AG04450 (cell line): ENCODE data around the gene MYH10. TPM values are rescaled to one million over a fixed set of nuclear protein-coding genes. Genes with fewer than 3 reads are reported as not detected.

Source experiments
- CTCF ChIA-PET: fragments of 300-600, 350-600 bp; formaldehyde crosslinking; extraction: SDS; loops from one replicate; lab custom pipeline; 2022; ENCODE audit warnings: antibody characterized with exemption, inconsistent platforms; lab: Charles Lee
- POLR2A ChIA-PET: fragments of 350-600 bp; formaldehyde crosslinking; extraction: SDS; loops from one replicate; lab custom pipeline; 2021; ENCODE audit warnings: antibody characterized with exemption, inconsistent platforms; lab: Yijun Ruan, JAX
- DNase-seq: peaks from one replicate; pipeline ENCODE4 v3.0.0-alpha.2; 2011; ENCODE audit warnings: low read depth, low spot score
- H3K27ac ChIP-seq: one replicate; pipeline ENCODE4 v1.5.1; 2012; ENCODE audit warnings: low read depth, low read length, control low read depth
- H3K27me3 ChIP-seq: one replicate; pipeline ENCODE4 v1.6.0; 2012; ENCODE audit warnings: low read length; ENCODE audit not compliant: control insufficient read depth, insufficient read depth
- H3K4me3 ChIP-seq: 2 replicates; pipeline ENCODE4 v1.5.1; 2011; ENCODE audit warnings: mild to moderate bottlenecking, low read depth, low read length, control low read depth
- H3K9me3 ChIP-seq: 2 replicates; pipeline ENCODE4 v1.5.1; 2012; ENCODE audit warnings: low read length; ENCODE audit not compliant: control insufficient read depth, insufficient read depth
- polyA plus RNA-seq: library from polyadenylated mRNA; depleted of rRNA; stranded (reverse); fragments of >200 nt; gene quantifications from 2 replicates; pipeline ENCODE4 v1.2.3, GENCODE V29; 2011
- TF ChIP-seq, protein P1 (sequence below): IDR thresholded peaks from 2 replicates; pipeline ENCODE4 v1.5.1; 2011; ENCODE audit warnings: low read depth, low read length, control low read depth, inconsistent platforms

MYH10 gene
- polyA plus RNA-seq, 1 experiment, result 103 TPM

- no peak overlapping the region for H3K4me3 ChIP-seq
- DNase-seq, result no peak
- H3K9me3 ChIP-seq, result no peaks in the 10 kb centered on the region; the same call in 1 of the 2 replicates
- CTCF ChIA-PET, result interaction anchor here (1.0 to 2.1 kb wide), 2 partner anchors 78 to 297 kb away, joined by 3 to 5 read pairs; no protein-coding TSS in a partner anchor
- H3K27ac ChIP-seq, result peak overlapping the region; percentile 84
- TF ChIP-seq, protein P1, sequence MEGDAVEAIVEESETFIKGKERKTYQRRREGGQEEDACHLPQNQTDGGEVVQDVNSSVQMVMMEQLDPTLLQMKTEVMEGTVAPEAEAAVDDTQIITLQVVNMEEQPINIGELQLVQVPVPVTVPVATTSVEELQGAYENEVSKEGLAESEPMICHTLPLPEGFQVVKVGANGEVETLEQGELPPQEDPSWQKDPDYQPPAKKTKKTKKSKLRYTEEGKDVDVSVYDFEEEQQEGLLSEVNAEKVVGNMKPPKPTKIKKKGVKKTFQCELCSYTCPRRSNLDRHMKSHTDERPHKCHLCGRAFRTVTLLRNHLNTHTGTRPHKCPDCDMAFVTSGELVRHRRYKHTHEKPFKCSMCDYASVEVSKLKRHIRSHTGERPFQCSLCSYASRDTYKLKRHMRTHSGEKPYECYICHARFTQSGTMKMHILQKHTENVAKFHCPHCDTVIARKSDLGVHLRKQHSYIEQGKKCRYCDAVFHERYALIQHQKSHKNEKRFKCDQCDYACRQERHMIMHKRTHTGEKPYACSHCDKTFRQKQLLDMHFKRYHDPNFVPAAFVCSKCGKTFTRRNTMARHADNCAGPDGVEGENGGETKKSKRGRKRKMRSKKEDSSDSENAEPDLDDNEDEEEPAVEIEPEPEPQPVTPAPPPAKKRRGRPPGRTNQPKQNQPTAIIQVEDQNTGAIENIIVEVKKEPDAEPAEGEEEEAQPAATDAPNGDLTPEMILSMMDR, result no peak
- POLR2A ChIA-PET, result interaction anchor here (1.0 to 1.5 kb wide), 2 partner anchors 9 to 53 kb away, joined by 4 to 6 read pairs; partner anchors contain the start of gene NDEL1
- no peaks in the 10 kb centered on the region for H3K27me3 ChIP-seq
These were observed 142.0 kb downstream of the MYH10 start for GRCh38 chr17:8488491-8488890.

DNA sequence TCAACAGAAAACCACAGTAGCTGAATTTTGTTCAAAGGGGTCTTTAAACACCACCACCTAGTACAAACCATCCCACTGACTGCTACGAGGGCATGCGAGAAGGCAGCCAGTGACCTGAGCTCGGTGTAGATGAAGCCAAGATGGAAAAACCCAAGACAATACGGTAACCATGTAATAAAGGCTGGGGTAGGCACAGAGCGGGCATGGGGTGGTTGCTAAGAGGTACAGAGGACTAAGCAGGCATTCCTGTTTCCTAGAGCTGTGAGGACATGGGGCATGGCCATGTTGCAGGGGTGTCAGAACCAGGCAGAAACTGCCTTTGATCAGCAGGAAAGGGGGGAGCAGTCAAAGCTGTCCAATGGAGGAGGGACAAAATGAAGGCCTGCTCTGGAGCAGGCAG, 142.8 kb downstream of the MYH10 start:
- TF ChIP-seq, protein P1, result no peak
- ChIA-PET POLR2A (no interaction called here), CTCF (interaction anchor here (2.1 kb wide), 1 partner anchor 78 kb away, joined by 5 read pairs; no protein-coding TSS in a partner anchor)
- Histone ChIP-seq H3K27ac (peak overlapping the region; percentile 84), H3K27me3 (no peaks in the 10 kb centered on the region), H3K9me3 (no peaks in the 10 kb centered on the region; the same call in 1 of the 2 replicates), H3K4me3 (no peak overlapping the region)
- DNase-seq, result no peak

DNA sequence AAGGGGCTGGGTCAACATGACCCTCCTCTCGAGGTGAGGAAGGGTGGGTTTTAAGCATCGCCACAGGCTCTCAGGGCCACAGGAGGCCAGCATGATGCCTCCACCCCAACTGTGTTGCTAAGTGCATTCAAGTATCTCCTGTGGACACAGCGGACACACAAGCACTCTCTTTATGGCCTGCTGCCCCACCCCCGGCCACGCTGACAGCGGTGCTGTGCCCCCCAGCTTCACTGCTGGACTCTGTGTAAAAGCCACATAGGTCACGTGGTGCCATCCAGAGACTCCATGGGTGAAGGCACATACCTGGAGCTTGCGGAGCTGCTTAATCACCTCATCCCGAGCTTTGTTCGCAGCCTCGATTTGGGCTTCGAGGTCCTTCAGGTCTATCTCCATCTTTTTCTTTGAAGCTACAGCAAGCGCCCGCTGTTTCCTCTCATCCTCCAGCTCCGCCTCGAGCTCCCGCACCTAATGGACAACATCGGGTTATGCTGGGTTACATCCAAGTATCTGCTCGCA, 143.3 kb downstream of the MYH10 start:
- CTCF ChIA-PET, result interaction anchor here (2.1 kb wide), 1 partner anchor 77 kb away, joined by 5 read pairs; no protein-coding TSS in a partner anchor

GRCh38 chr17:8485491-8485890, 145.0 kb downstream of the MYH10 start:
- Histone ChIP-seq H3K4me3 (no peak overlapping the region), H3K27ac (no peak overlapping the region), H3K27me3 (no peaks in the 10 kb centered on the region), H3K9me3 (peaks cover 4% of the 10 kb centered on the region; the same call in 1 of the 2 replicates)
- DNase-seq, result no peak
- CTCF ChIA-PET, result no interaction called here
- TF ChIP-seq, protein P1, result no peak
- POLR2A ChIA-PET, result interaction anchor here (0.6 kb wide), 1 partner anchor 275 kb away, joined by 3 read pairs; the partner anchor contains the start of gene AURKB

More for the DNA sequence above, 143.3 kb downstream of the MYH10 start:
- Histone ChIP-seq H3K9me3 (no peaks in the 10 kb centered on the region; the same call in 1 of the 2 replicates), H3K27ac (no peak overlapping the region), H3K27me3 (no peaks in the 10 kb centered on the region), H3K4me3 (no peak overlapping the region)
- DNase-seq, result no peak
- POLR2A ChIA-PET, result no interaction called here
- TF ChIP-seq, protein P1, result no peak

GRCh38 chr17:8484465-8484864, 146.1 kb downstream of the MYH10 start:
- Histone ChIP-seq H3K27me3 (no peaks in the 10 kb centered on the region), H3K9me3 (peaks cover 4% of the 10 kb centered on the region; the same call in 1 of the 2 replicates), H3K4me3 (no peak overlapping the region), H3K27ac (no peak overlapping the region)
- TF ChIP-seq, protein P1, result no peak
- ChIA-PET CTCF (interaction anchor here (1.2 to 1.9 kb wide), 2 partner anchors 108 to 262 kb away, joined by 3 to 7 read pairs; partner anchors contain the start of gene KRABD2), POLR2A (no interaction called here)
- no peak for DNase-seq
